GM13976 (cell line): ENCODE data around the gene AMBN.

Experiments used
- DNase-seq: peaks from one replicate; pipeline ENCODE4 v3.0.0; 2012; ENCODE audit warnings: low spot score
- in situ Hi-C: fragments of 300-500 bp; cut with MboI; formaldehyde crosslinking; loops from one replicate; pipeline ENCODE4 v1.12.0; 2022; ENCODE audit warnings: low sequenced_read_pairs, mixed read lengths, inconsistent platforms; ENCODE audit not compliant: unreplicated experiment
- TF ChIP-seq, protein P1 (sequence below): IDR thresholded peaks from 2 replicates; pipeline ENCODE4 v1.5.1; 2012; ENCODE audit warnings: borderline replicate concordance, mild to moderate bottlenecking; ENCODE audit not compliant: insufficient read depth; ENCODE audit errors: extremely low read depth, missing control alignments, control extremely low read depth

Gene AMBN

DNA sequence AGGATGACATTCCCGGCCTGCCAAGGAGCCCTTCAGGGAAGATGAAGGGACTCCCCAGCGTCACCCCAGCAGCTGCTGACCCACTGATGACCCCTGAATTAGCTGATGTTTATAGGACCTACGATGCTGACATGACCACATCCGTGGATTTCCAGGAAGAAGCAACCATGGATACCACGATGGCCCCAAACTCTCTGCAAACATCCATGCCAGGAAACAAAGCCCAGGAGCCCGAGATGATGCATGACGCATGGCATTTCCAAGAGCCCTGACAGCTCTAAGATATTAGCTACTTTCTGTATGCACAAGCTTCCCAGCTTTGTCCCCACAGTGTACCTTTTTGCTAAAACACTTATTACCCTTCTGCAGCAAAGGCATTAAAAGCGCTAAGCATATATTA is 14.4 kb downstream of the AMBN start:
- in situ Hi-C loops = no loop called here
- TF ChIP-seq, protein P1, sequence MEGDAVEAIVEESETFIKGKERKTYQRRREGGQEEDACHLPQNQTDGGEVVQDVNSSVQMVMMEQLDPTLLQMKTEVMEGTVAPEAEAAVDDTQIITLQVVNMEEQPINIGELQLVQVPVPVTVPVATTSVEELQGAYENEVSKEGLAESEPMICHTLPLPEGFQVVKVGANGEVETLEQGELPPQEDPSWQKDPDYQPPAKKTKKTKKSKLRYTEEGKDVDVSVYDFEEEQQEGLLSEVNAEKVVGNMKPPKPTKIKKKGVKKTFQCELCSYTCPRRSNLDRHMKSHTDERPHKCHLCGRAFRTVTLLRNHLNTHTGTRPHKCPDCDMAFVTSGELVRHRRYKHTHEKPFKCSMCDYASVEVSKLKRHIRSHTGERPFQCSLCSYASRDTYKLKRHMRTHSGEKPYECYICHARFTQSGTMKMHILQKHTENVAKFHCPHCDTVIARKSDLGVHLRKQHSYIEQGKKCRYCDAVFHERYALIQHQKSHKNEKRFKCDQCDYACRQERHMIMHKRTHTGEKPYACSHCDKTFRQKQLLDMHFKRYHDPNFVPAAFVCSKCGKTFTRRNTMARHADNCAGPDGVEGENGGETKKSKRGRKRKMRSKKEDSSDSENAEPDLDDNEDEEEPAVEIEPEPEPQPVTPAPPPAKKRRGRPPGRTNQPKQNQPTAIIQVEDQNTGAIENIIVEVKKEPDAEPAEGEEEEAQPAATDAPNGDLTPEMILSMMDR = no peak
- DNase-seq = no peak

DNA sequence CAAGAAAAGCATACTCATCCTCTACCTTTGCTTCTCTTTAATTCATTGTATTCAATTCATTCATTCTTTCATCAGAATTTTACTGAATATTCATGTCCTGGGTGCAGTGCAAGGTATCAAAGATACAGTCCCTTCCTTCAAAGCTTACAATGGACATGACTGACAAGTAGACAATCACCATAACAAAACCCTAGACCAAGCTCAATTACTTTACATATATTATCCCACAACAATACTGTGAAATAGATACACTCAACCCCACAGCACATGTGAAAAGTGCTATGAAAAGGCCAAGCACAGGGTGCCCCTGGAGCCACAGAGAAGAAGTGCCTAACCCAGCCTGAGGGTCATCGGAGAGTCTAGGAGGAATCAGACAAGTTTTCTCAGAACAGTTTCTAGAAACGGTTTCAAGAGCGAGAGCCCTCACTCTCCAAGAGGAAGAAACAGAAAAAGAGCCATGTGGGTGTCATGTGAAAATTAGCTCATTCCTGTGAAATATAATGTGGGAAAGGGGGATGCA is 15.3 kb downstream of the AMBN start:
- no peak for DNase-seq
- in situ Hi-C loops = no loop called here
- TF ChIP-seq, protein P1 = no peak

GRCh38 chr4:70608324-70608723 is 16.3 kb downstream of the AMBN start:
- in situ Hi-C loops = no loop called here
- TF ChIP-seq, protein P1 = no peak
- no peak for DNase-seq

- TF ChIP-seq, protein P1 = no peak
- peak; percentile 4 for DNase-seq
- in situ Hi-C loops = no loop called here
Observed at GRCh38 chr4:70613306-70614183, 21.5 kb downstream of the AMBN start.

GRCh38 chr4:70614184-70614555 is 22.1 kb downstream of the AMBN start:
- TF ChIP-seq, protein P1 = no peak
- no peak for DNase-seq
- in situ Hi-C loops = no loop called here

- TF ChIP-seq, protein P1 = no peak
- in situ Hi-C loops = no loop called here
- no peak for DNase-seq
Observed at GRCh38 chr4:70619288-70619687, 27.2 kb downstream of the AMBN start.
